GM12801 (cell line): ENCODE measurements around the gene ANTXR1.

Experiments used
- CTCF ChIP-seq: IDR thresholded peaks from one replicate; pipeline ENCODE4 v1.5.1; 2011; ENCODE audit warnings: control low read depth; ENCODE audit not compliant: insufficient read length; ENCODE audit errors: extremely low read depth

The ANTXR1 gene

GRCh38 chr2:69067866-69068265 lies 54.9 kb downstream of the ANTXR1 start:
- TF ChIP-seq CTCF: no peak

GRCh38 chr2:69070969-69071368 lies 58.0 kb downstream of the ANTXR1 start:
- TF ChIP-seq CTCF: no peak

GRCh38 chr2:69073928-69074570 lies 61.1 kb downstream of the ANTXR1 start:
- TF ChIP-seq CTCF: no peak

GRCh38 chr2:69074918-69075317 lies 61.9 kb downstream of the ANTXR1 start:
- no peak for TF ChIP-seq CTCF

GRCh38 chr2:69075486-69075885 lies 62.5 kb downstream of the ANTXR1 start:
- no peak for TF ChIP-seq CTCF

GRCh38 chr2:69076601-69077000 lies 63.6 kb downstream of the ANTXR1 start:
- no peak for TF ChIP-seq CTCF

- TF ChIP-seq CTCF: no peak
Observed at GRCh38 chr2:69077252-69077950, 64.4 kb downstream of the ANTXR1 start.
